ENCODE data around the gene PIGU. TPM values are rescaled to one million over a fixed set of nuclear protein-coding genes. Genes with fewer than 3 reads are reported as not detected.

Gene PIGU
- total and polyA plus RNA-seq, 2 of the 13 experiments (the other 11 are each of a cell fraction or from before 2014, with no cell fraction given): 45.5 to 231 TPM

DNA sequence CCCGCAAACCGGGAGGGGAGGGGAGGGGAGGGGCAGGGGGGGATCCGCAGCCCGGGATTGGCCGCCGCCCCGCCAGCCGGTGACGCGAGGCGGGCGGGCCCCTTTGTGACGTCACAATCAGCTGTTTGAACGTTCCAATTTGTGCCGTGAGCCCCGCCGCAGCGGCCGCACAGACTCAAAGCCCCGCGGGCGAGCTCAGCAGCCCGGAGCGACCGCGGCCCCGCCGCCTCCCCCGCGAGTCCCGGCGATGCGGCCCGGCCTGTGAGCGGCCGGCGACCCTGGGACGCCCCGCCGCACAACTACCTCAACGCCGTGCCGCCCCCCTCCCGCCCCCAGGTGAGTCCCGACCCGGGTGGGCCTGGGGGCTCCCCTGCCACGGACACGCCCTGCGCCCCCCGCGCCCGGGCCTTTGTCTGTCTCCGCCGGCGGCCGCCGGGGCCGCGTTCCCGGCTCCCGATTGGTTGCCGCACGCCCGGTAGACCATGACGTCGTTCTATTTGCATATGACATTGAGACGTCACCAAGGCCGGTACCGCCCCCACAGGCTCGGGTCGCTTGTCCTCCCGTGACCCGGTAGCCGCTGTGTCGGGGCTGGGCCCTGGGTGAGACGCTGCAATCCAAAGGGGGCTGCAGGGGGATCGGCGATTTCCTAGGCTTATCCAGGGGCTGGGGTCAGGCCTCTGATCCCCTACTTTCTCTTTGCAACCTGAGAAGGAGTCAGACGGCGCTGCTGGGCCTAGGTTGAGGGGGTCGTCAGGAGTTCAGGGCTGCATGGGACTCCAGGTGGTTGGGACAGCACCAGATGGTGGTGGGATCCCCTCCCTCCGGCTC is 27.5 kb upstream of the PIGU start, which contains the start of gene TP53INP2 (continued):
- TF ChIP-seq ZNF589 (CRISPR knock-in tag; conservative IDR thresholded peaks at IDR 0.05) (no peak), TAF15 (IDR thresholded peaks at IDR 0.05; ENCODE audit: low read depth, low read length, poor library complexity, severe bottlenecking) (peak; percentile 46), YY1 (IDR thresholded peaks at IDR 0.05; ENCODE audit: insufficient read depth, insufficient replicate concordance, low read depth, low read length) (peak; percentile 66), SIN3B (IDR thresholded peaks at IDR 0.05; ENCODE audit: low read length) (no peak; the same call in 1 of the 2 replicates), EEA1 (CRISPR knock-in tag; IDR thresholded peaks at IDR 0.05; ENCODE audit: borderline replicate concordance) (peak; percentile 0; the same call in 1 of the 2 replicates), GLI4 (CRISPR knock-in tag; IDR thresholded peaks at IDR 0.05; ENCODE audit: borderline replicate concordance) (no peak), SP1 (IDR thresholded peaks at IDR 0.05) (no peak), SP1 (CRISPR knock-in tag; IDR thresholded peaks at IDR 0.05) (peak; percentile 86), KLF12 (CRISPR knock-in tag; IDR thresholded peaks at IDR 0.05; ENCODE audit: borderline replicate concordance) (no peak)
- TF ChIP-seq, protein P1, sequence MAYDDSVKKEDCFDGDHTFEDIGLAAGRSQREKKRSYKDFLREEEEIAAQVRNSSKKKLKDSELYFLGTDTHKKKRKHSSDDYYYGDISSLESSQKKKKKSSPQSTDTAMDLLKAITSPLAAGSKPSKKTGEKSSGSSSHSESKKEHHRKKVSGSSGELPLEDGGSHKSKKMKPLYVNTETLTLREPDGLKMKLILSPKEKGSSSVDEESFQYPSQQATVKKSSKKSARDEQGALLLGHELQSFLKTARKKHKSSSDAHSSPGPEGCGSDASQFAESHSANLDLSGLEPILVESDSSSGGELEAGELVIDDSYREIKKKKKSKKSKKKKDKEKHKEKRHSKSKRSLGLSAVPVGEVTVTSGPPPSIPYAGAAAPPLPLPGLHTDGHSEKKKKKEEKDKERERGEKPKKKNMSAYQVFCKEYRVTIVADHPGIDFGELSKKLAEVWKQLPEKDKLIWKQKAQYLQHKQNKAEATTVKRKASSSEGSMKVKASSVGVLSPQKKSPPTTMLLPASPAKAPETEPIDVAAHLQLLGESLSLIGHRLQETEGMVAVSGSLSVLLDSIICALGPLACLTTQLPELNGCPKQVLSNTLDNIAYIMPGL (CRISPR knock-in tag; IDR thresholded peaks at IDR 0.05; ENCODE audit: borderline replicate concordance in 1 of 2, low read depth in 1 of 2): peak in 1 of 2 experiments; percentile 48; a peak in 3 of 4 replicates
- TF ChIP-seq, protein P2, sequence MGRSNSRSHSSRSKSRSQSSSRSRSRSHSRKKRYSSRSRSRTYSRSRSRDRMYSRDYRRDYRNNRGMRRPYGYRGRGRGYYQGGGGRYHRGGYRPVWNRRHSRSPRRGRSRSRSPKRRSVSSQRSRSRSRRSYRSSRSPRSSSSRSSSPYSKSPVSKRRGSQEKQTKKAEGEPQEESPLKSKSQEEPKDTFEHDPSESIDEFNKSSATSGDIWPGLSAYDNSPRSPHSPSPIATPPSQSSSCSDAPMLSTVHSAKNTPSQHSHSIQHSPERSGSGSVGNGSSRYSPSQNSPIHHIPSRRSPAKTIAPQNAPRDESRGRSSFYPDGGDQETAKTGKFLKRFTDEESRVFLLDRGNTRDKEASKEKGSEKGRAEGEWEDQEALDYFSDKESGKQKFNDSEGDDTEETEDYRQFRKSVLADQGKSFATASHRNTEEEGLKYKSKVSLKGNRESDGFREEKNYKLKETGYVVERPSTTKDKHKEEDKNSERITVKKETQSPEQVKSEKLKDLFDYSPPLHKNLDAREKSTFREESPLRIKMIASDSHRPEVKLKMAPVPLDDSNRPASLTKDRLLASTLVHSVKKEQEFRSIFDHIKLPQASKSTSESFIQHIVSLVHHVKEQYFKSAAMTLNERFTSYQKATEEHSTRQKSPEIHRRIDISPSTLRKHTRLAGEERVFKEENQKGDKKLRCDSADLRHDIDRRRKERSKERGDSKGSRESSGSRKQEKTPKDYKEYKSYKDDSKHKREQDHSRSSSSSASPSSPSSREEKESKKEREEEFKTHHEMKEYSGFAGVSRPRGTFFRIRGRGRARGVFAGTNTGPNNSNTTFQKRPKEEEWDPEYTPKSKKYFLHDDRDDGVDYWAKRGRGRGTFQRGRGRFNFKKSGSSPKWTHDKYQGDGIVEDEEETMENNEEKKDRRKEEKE (IDR thresholded peaks at IDR 0.05): no peak
- TF ChIP-seq, protein P3, sequence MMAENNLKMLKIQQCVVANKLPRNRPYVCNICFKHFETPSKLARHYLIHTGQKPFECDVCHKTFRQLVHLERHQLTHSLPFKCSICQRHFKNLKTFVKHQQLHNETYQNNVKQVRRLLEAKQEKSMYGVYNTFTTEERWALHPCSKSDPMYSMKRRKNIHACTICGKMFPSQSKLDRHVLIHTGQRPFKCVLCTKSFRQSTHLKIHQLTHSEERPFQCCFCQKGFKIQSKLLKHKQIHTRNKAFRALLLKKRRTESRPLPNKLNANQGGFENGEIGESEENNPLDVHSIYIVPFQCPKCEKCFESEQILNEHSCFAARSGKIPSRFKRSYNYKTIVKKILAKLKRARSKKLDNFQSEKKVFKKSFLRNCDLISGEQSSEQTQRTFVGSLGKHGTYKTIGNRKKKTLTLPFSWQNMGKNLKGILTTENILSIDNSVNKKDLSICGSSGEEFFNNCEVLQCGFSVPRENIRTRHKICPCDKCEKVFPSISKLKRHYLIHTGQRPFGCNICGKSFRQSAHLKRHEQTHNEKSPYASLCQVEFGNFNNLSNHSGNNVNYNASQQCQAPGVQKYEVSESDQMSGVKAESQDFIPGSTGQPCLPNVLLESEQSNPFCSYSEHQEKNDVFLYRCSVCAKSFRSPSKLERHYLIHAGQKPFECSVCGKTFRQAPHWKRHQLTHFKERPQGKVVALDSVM (CRISPR knock-in tag; IDR thresholded peaks at IDR 0.05): peak; percentile 44
- TF ChIP-seq, protein P4, sequence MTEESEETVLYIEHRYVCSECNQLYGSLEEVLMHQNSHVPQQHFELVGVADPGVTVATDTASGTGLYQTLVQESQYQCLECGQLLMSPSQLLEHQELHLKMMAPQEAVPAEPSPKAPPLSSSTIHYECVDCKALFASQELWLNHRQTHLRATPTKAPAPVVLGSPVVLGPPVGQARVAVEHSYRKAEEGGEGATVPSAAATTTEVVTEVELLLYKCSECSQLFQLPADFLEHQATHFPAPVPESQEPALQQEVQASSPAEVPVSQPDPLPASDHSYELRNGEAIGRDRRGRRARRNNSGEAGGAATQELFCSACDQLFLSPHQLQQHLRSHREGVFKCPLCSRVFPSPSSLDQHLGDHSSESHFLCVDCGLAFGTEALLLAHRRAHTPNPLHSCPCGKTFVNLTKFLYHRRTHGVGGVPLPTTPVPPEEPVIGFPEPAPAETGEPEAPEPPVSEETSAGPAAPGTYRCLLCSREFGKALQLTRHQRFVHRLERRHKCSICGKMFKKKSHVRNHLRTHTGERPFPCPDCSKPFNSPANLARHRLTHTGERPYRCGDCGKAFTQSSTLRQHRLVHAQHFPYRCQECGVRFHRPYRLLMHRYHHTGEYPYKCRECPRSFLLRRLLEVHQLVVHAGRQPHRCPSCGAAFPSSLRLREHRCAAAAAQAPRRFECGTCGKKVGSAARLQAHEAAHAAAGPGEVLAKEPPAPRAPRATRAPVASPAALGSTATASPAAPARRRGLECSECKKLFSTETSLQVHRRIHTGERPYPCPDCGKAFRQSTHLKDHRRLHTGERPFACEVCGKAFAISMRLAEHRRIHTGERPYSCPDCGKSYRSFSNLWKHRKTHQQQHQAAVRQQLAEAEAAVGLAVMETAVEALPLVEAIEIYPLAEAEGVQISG (CRISPR knock-in tag; IDR thresholded peaks at IDR 0.05): peak; percentile 48
- TF ChIP-seq, protein P5, sequence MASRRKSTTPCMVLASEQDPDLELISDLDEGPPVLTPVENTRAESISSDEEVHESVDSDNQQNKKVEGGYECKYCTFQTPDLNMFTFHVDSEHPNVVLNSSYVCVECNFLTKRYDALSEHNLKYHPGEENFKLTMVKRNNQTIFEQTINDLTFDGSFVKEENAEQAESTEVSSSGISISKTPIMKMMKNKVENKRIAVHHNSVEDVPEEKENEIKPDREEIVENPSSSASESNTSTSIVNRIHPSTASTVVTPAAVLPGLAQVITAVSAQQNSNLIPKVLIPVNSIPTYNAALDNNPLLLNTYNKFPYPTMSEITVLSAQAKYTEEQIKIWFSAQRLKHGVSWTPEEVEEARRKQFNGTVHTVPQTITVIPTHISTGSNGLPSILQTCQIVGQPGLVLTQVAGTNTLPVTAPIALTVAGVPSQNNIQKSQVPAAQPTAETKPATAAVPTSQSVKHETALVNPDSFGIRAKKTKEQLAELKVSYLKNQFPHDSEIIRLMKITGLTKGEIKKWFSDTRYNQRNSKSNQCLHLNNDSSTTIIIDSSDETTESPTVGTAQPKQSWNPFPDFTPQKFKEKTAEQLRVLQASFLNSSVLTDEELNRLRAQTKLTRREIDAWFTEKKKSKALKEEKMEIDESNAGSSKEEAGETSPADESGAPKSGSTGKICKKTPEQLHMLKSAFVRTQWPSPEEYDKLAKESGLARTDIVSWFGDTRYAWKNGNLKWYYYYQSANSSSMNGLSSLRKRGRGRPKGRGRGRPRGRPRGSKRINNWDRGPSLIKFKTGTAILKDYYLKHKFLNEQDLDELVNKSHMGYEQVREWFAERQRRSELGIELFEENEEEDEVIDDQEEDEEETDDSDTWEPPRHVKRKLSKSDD (CRISPR knock-in tag; IDR thresholded peaks at IDR 0.05; ENCODE audit: low read depth): peak; percentile 67
